ENCODE results near the gene ZSWIM6.

ZSWIM6 gene

GRCh38 chr5:61319388-61320146 lies 12.5 kb upstream of the ZSWIM6 start:
- TF ChIP-seq, protein P1, sequence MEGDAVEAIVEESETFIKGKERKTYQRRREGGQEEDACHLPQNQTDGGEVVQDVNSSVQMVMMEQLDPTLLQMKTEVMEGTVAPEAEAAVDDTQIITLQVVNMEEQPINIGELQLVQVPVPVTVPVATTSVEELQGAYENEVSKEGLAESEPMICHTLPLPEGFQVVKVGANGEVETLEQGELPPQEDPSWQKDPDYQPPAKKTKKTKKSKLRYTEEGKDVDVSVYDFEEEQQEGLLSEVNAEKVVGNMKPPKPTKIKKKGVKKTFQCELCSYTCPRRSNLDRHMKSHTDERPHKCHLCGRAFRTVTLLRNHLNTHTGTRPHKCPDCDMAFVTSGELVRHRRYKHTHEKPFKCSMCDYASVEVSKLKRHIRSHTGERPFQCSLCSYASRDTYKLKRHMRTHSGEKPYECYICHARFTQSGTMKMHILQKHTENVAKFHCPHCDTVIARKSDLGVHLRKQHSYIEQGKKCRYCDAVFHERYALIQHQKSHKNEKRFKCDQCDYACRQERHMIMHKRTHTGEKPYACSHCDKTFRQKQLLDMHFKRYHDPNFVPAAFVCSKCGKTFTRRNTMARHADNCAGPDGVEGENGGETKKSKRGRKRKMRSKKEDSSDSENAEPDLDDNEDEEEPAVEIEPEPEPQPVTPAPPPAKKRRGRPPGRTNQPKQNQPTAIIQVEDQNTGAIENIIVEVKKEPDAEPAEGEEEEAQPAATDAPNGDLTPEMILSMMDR (conservative IDR thresholded peaks at IDR 0.05), result no peak
- TF ChIP-seq ZFX (IDR thresholded peaks at IDR 0.05), result no peak
- no peak overlapping the region for H3K27ac ChIP-seq

GRCh38 chr5:61320860-61321259 lies 11.2 kb upstream of the ZSWIM6 start:
- H3K27ac ChIP-seq, result no peak overlapping the region
- TF ChIP-seq ZFX (IDR thresholded peaks at IDR 0.05), result no peak
- TF ChIP-seq, protein P1 (conservative IDR thresholded peaks at IDR 0.05), result no peak

GRCh38 chr5:61321669-61322068 lies 10.4 kb upstream of the ZSWIM6 start:
- H3K27ac ChIP-seq, result no peak overlapping the region
- TF ChIP-seq, protein P1 (conservative IDR thresholded peaks at IDR 0.05), result no peak
- no peak for TF ChIP-seq ZFX (IDR thresholded peaks at IDR 0.05)

GRCh38 chr5:61322738-61323725 lies 9.0 kb upstream of the ZSWIM6 start:
- TF ChIP-seq, protein P1 (conservative IDR thresholded peaks at IDR 0.05), result no peak
- no peak for TF ChIP-seq ZFX (IDR thresholded peaks at IDR 0.05)
- H3K27ac ChIP-seq, result no peak overlapping the region

GRCh38 chr5:61327760-61328753 lies 4.0 kb upstream of the ZSWIM6 start:
- TF ChIP-seq, protein P1 (conservative IDR thresholded peaks at IDR 0.05), result no peak
- no peak for TF ChIP-seq ZFX (IDR thresholded peaks at IDR 0.05)
- no peak overlapping the region for H3K27ac ChIP-seq

- TF ChIP-seq, protein P1 (conservative IDR thresholded peaks at IDR 0.05), result no peak
- 0 out of 2 replicates have a peak, but pooled peaks have one; percentile 16 for TF ChIP-seq ZFX (IDR thresholded peaks at IDR 0.05)
- no peak overlapping the region for H3K27ac ChIP-seq
These were observed 3.1 kb upstream of the ZSWIM6 start for GRCh38 chr5:61328791-61329549.

All from C4-2B (cell line).